ENCODE measurements around the gene BRINP3.

Gene BRINP3

GRCh38 chr1:190312763-190313162 lies 164.9 kb downstream of the BRINP3 start:
- DNase-seq, result no peak

GRCh38 chr1:190303501-190303900 lies 174.2 kb downstream of the BRINP3 start:
- DNase-seq, result no peak

GRCh38 chr1:190296453-190296852 lies 181.2 kb downstream of the BRINP3 start:
- DNase-seq, result no peak

GRCh38 chr1:190289897-190290296 lies 187.8 kb downstream of the BRINP3 start:
- no peak for DNase-seq

GRCh38 chr1:190286111-190286510 lies 191.6 kb downstream of the BRINP3 start:
- DNase-seq, result no peak

GRCh38 chr1:190277107-190277506 lies 200.6 kb downstream of the BRINP3 start:
- DNase-seq, result no peak

- DNase-seq, result no peak
Observed at GRCh38 chr1:190274721-190275120, 202.9 kb downstream of the BRINP3 start.

- DNase-seq, result no peak
Observed at GRCh38 chr1:190273161-190273560, 204.5 kb downstream of the BRINP3 start.

GRCh38 chr1:190262538-190262937 lies 215.1 kb downstream of the BRINP3 start:
- DNase-seq, result no peak

- DNase-seq, result no peak
Observed at GRCh38 chr1:190259424-190259823, 218.2 kb downstream of the BRINP3 start.

GRCh38 chr1:190258003-190258402 lies 219.7 kb downstream of the BRINP3 start:
- no peak for DNase-seq

- no peak for DNase-seq
Observed at GRCh38 chr1:190252046-190252445, 225.6 kb downstream of the BRINP3 start.

- DNase-seq, result peak; percentile 50
Observed at GRCh38 chr1:190250368-190250767, 227.3 kb downstream of the BRINP3 start.

GRCh38 chr1:190244406-190244805 lies 233.3 kb downstream of the BRINP3 start:
- no peak for DNase-seq

GRCh38 chr1:190243056-190243455 lies 234.6 kb downstream of the BRINP3 start:
- DNase-seq, result no peak

- peak; percentile 34 for DNase-seq
Observed at GRCh38 chr1:190226006-190226405, 251.7 kb downstream of the BRINP3 start.

GRCh38 chr1:190212450-190212849 lies 265.2 kb downstream of the BRINP3 start:
- no peak for DNase-seq

- DNase-seq, result no peak
Observed at GRCh38 chr1:190207733-190208132, 269.9 kb downstream of the BRINP3 start.

- DNase-seq, result no peak
Observed at GRCh38 chr1:190205713-190206112, 272.0 kb downstream of the BRINP3 start.

GRCh38 chr1:190196020-190196419 lies 281.6 kb downstream of the BRINP3 start:
- DNase-seq, result peak; percentile 26

GRCh38 chr1:190193508-190194115 lies 284.1 kb downstream of the BRINP3 start:
- no peak for DNase-seq

GRCh38 chr1:190192627-190193026 lies 285.0 kb downstream of the BRINP3 start:
- no peak for DNase-seq

- DNase-seq, result no peak
Observed at GRCh38 chr1:190183588-190183987, 294.1 kb downstream of the BRINP3 start.

- peak; percentile 42 for DNase-seq
Observed at GRCh38 chr1:190179817-190180216, 297.8 kb downstream of the BRINP3 start.

- no peak for DNase-seq
Observed at GRCh38 chr1:190178827-190179226, 298.8 kb downstream of the BRINP3 start.

- no peak for DNase-seq
Observed at GRCh38 chr1:190177555-190177954, 300.1 kb downstream of the BRINP3 start.

Measured in OCI-M1 (cell line).